AG20443 (cell line): ENCODE results near the gene BANK1.

Experiments used
- DNase-seq: peaks from one replicate; pipeline ENCODE4 v3.0.0; 2012; ENCODE audit warnings: low spot score, mixed read lengths

Gene BANK1

GRCh38 chr4:101956068-101956825, 165.7 kb downstream of the BANK1 start:
- no peak for DNase-seq

- DNase-seq, result no peak
Observed at GRCh38 chr4:101958547-101958946, 168.0 kb downstream of the BANK1 start.

- DNase-seq, result no peak
Observed at GRCh38 chr4:101960431-101960830, 169.9 kb downstream of the BANK1 start.

GRCh38 chr4:101961144-101961543, 170.6 kb downstream of the BANK1 start:
- peak; percentile 52 for DNase-seq

- DNase-seq, result no peak
Observed at GRCh38 chr4:101967697-101968346, 177.3 kb downstream of the BANK1 start.

- DNase-seq, result no peak
Observed at GRCh38 chr4:101968364-101968763, 177.8 kb downstream of the BANK1 start.

GRCh38 chr4:101969965-101970364, 179.4 kb downstream of the BANK1 start:
- no peak for DNase-seq

- DNase-seq, result no peak
Observed at GRCh38 chr4:101970547-101971155, 180.1 kb downstream of the BANK1 start.

GRCh38 chr4:101972791-101973190, 182.3 kb downstream of the BANK1 start:
- DNase-seq, result no peak

GRCh38 chr4:101973361-101973760, 182.8 kb downstream of the BANK1 start:
- no peak for DNase-seq

GRCh38 chr4:101977076-101977475, 186.5 kb downstream of the BANK1 start:
- DNase-seq, result peak; percentile 81

GRCh38 chr4:101981756-101982155, 191.2 kb downstream of the BANK1 start:
- DNase-seq, result no peak

GRCh38 chr4:101983835-101984234, 193.3 kb downstream of the BANK1 start:
- DNase-seq, result no peak

- DNase-seq, result no peak
Observed at GRCh38 chr4:101987623-101988243, 197.2 kb downstream of the BANK1 start.

- DNase-seq, result no peak
Observed at GRCh38 chr4:101989551-101989950, 199.0 kb downstream of the BANK1 start.

GRCh38 chr4:101992446-101992845, 201.9 kb downstream of the BANK1 start:
- no peak for DNase-seq

GRCh38 chr4:101993002-101993841, 202.7 kb downstream of the BANK1 start:
- no peak for DNase-seq

- no peak for DNase-seq
Observed at GRCh38 chr4:101993842-101994775, 203.6 kb downstream of the BANK1 start.

GRCh38 chr4:102007959-102008425, 217.5 kb downstream of the BANK1 start:
- no peak for DNase-seq

- DNase-seq, result no peak
Observed at GRCh38 chr4:102008711-102009110, 218.2 kb downstream of the BANK1 start.

GRCh38 chr4:102022343-102022742, 231.8 kb downstream of the BANK1 start:
- no peak for DNase-seq
